AG10803 (cell line): Measurements from ENCODE around the gene KLHL26.
A peak's percentile ranks its signal among the peaks of the same experiment; 100 is the strongest.

Source experiments
- DNase-seq: peaks from one replicate; pipeline ENCODE4 v3.0.0; 2010; ENCODE audit warnings: low read depth
- H3K4me3 ChIP-seq: 2 replicates; pipeline ENCODE4 v1.5.1; 2011; ENCODE audit warnings: mild to moderate bottlenecking, low read length, control low read depth
- CTCF ChIP-seq: conservative IDR thresholded peaks from 2 replicates; pipeline ENCODE4 v1.5.1; 2011; ENCODE audit warnings: mild to moderate bottlenecking, low read length, control low read depth, inconsistent platforms

The KLHL26 gene

GRCh38 chr19:18658366-18658855 is 21.6 kb downstream of the KLHL26 start:
- no peak for DNase-seq
- TF ChIP-seq CTCF = no peak
- H3K4me3 ChIP-seq = no peak overlapping the region

- peak; percentile 33 for DNase-seq
- no peak overlapping the region for H3K4me3 ChIP-seq
- TF ChIP-seq CTCF = no peak
Measured at GRCh38 chr19:18659281-18660050, 22.6 kb downstream of the KLHL26 start.

GRCh38 chr19:18660051-18660910 is 23.5 kb downstream of the KLHL26 start:
- no peak for DNase-seq
- TF ChIP-seq CTCF = no peak
- no peak overlapping the region for H3K4me3 ChIP-seq

GRCh38 chr19:18660939-18661670 is 24.3 kb downstream of the KLHL26 start:
- no peak overlapping the region for H3K4me3 ChIP-seq
- no peak for TF ChIP-seq CTCF
- DNase-seq = no peak

GRCh38 chr19:18662972-18663732 is 26.3 kb downstream of the KLHL26 start:
- DNase-seq = no peak
- TF ChIP-seq CTCF = no peak

GRCh38 chr19:18663940-18664530 is 27.2 kb downstream of the KLHL26 start:
- no peak for DNase-seq
- TF ChIP-seq CTCF = no peak
- H3K4me3 ChIP-seq = no peak overlapping the region

More at GRCh38 chr19:18662972-18663732, 26.3 kb downstream of the KLHL26 start:
- no peak overlapping the region for H3K4me3 ChIP-seq
